HCT116 (cell line): ENCODE results near the gene GJD3. TPM values are rescaled to one million over a fixed set of nuclear protein-coding genes. Genes with fewer than 3 reads are reported as not detected.

ENCODE experiments used
- ATAC-seq: fragments of 200-7000 bp; cut with Tn5 transposase; 2 replicates; pipeline ENCODE4 v1.9.1; 2020; ENCODE audit warnings: mild to moderate bottlenecking, moderate library complexity
- BruUV-seq: library from RNA; stranded (reverse); fragments of 400-500 nt; replicated peaks from 2 replicates; lab custom pipeline; 2021; lab: Mats Ljungman, UMichigan
- CTCF ChIA-PET: fragments of 300-600 bp; sonication (Branson Sonifier 250); formaldehyde crosslinking; loops from one replicate; lab custom pipeline; 2021; ENCODE audit warnings: antibody characterized with exemption; lab: Charles Lee
- POLR2A ChIA-PET: fragments of 300-600, 350-600 bp; sonication (Branson Sonifier 250); formaldehyde crosslinking; loops from one replicate; lab custom pipeline; 2021; ENCODE audit warnings: antibody characterized with exemption; lab: Charles Lee
- RAD21 ChIA-PET, 2 experiments: fragments of 300-600 bp; sonication (Branson Sonifier 250); formaldehyde crosslinking; loops; one replicate each; lab custom pipeline; 2023; ENCODE audit warnings: low total read pairs in 2 of 2; ENCODE audit not compliant: uncharacterized antibody in 2 of 2, unreplicated experiment in 2 of 2, low non-redundant PET in 1 of 2; lab: Charles Lee
- DNase-seq: peaks from one replicate; pipeline ENCODE4 v3.0.0-alpha.2; 2010; ENCODE audit warnings: low read depth, low spot score
- H2AFZ ChIP-seq: fragments of 200-600 bp; shearing (Covaris generic), sonication (generic); 2 replicates; pipeline ENCODE4 v1.6.1; 2017; ENCODE audit warnings: low read depth, mixed run types, mixed read lengths, antibody characterized with exemption, low read length; ENCODE audit not compliant: poor library complexity, severe bottlenecking
- H3K27ac ChIP-seq: 2 replicates; pipeline ENCODE4 v1.5.1; 2012; ENCODE audit warnings: low read depth, low read length
- H3K27me3 ChIP-seq: fragments of 200-600 bp; sonication (generic); 2 replicates; pipeline ENCODE4 v1.6.1; 2016; ENCODE audit warnings: mixed run types, low read length, mixed read lengths; ENCODE audit not compliant: insufficient read depth
- H3K36me3 ChIP-seq, 2 experiments: fragments of 200-500 bp in 1 of 2; fragments of 200-600 bp in 1 of 2; sonication (Bioruptor generic) in 1 of 2; sonication (generic) in 1 of 2; 2 replicates each; pipeline versions ENCODE4 v1.5.1 to v1.6.1; 2014 to 2016; ENCODE audit warnings: low read length in 2 of 2, inconsistent platforms in 1 of 2, mixed read lengths in 1 of 2, mixed run types in 1 of 2; ENCODE audit not compliant: insufficient read depth in 2 of 2, control insufficient read depth in 1 of 2
- H3K4me1 ChIP-seq, 2 experiments: fragments of 200-600 bp in 1 of 2; sonication (generic) in 1 of 2; 2 replicates each; pipeline versions ENCODE4 v1.5.1 to v1.6.1; 2012 to 2017; ENCODE audit warnings: low read length in 2 of 2, inconsistent platforms in 1 of 2, mild to moderate bottlenecking in 1 of 2, mixed read lengths in 1 of 2, mixed run types in 1 of 2, moderate library complexity in 1 of 2; ENCODE audit not compliant: insufficient read depth in 2 of 2, control insufficient read depth in 1 of 2
- H3K4me2 ChIP-seq: fragments of 200-600 bp; sonication (generic); 2 replicates; pipeline ENCODE4 v1.6.1; 2017; ENCODE audit warnings: mixed run types, low read length, mixed read lengths
- H3K4me3 ChIP-seq, 2 experiments: fragments of 200-600 bp in 1 of 2; sonication (generic) in 1 of 2; replicated peaks in 1 of 2; 2 replicates each; pipeline ENCODE4 v1.5.1; 2011 to 2016; ENCODE audit warnings: low read length in 2 of 2, control low read depth in 1 of 2, low read depth in 1 of 2, mild to moderate bottlenecking in 1 of 2, mixed read lengths in 1 of 2, mixed run types in 1 of 2
- H3K79me2 ChIP-seq: fragments of 200-600 bp; sonication (generic); 2 replicates; pipeline ENCODE4 v1.6.1; 2017; ENCODE audit warnings: mild to moderate bottlenecking, mixed run types, low read length, moderate library complexity, mixed read lengths; ENCODE audit not compliant: insufficient read depth
- H3K9ac ChIP-seq: fragments of 200-600 bp; sonication (generic); 2 replicates; pipeline ENCODE4 v1.6.1; 2016; ENCODE audit warnings: low read length, mixed read lengths
- H3K9me2 ChIP-seq: fragments of 200-600 bp; sonication (generic), shearing (Covaris generic); 2 replicates; pipeline ENCODE4 v1.6.1; 2017; ENCODE audit warnings: mixed run types, mild to moderate bottlenecking, moderate library complexity; ENCODE audit not compliant: insufficient read depth
- H3K9me3 ChIP-seq, 2 experiments: fragments of 200-500 bp in 1 of 2; fragments of 200-600 bp in 1 of 2; sonication (Bioruptor generic) in 1 of 2; sonication (generic) in 1 of 2; 2 replicates each; pipeline ENCODE4 v1.6.1; 2014 to 2017; ENCODE audit warnings: low read length in 2 of 2, mixed read lengths in 2 of 2, inconsistent platforms in 1 of 2, low read depth in 1 of 2, mild to moderate bottlenecking in 1 of 2, mixed run types in 1 of 2, moderate library complexity in 1 of 2; ENCODE audit not compliant: control insufficient read depth in 1 of 2, insufficient read depth in 1 of 2
- H4K20me1 ChIP-seq: fragments of 200-600 bp; sonication (generic), shearing (Covaris generic); 2 replicates; pipeline ENCODE4 v1.6.1; 2017; ENCODE audit warnings: mixed run types, mild to moderate bottlenecking, moderate library complexity; ENCODE audit not compliant: insufficient read depth
- CEBPB ChIP-seq: IDR thresholded peaks from 2 replicates; pipeline ENCODE4 v1.6.1; 2012; ENCODE audit warnings: low read depth
- CTCF ChIP-seq, 3 experiments: fragments of 200-600 bp in 1 of 3; sonication (generic) in 1 of 3; IDR thresholded peaks in 2 of 3; conservative IDR thresholded peaks in 1 of 3; 2 replicates each; pipeline ENCODE4 v1.5.1; 2012 to 2017; ENCODE audit warnings: low read depth in 2 of 3, low read length in 2 of 3, antibody characterized with exemption in 1 of 3, borderline replicate concordance in 1 of 3, control low read depth in 1 of 3, mild to moderate bottlenecking in 1 of 3, mixed read lengths in 1 of 3, mixed run types in 1 of 3, moderate library complexity in 1 of 3; ENCODE audit not compliant: insufficient read depth in 1 of 3
- EGR1 ChIP-seq: IDR thresholded peaks from 2 replicates; pipeline ENCODE4 v1.6.1; 2012; ENCODE audit warnings: low read depth
- ELF1 ChIP-seq: IDR thresholded peaks from 2 replicates; pipeline ENCODE4 v1.6.1; 2012; ENCODE audit warnings: low read depth, borderline replicate concordance
- EZH2 ChIP-seq: fragments of 200-600 bp; sonication (generic); IDR thresholded peaks from 2 replicates; pipeline ENCODE4 v1.6.1; 2017; ENCODE audit warnings: antibody characterized with exemption, mixed run types
- EZH2phosphoT487 ChIP-seq: fragments of 200-600 bp; IDR thresholded peaks from 2 replicates; pipeline ENCODE4 v1.6.1; 2018; ENCODE audit warnings: antibody characterized with exemption, borderline replicate concordance
- FOSL1 ChIP-seq: IDR thresholded peaks from 2 replicates; pipeline ENCODE4 v1.6.1; 2012; ENCODE audit warnings: low read depth
- JUND ChIP-seq: IDR thresholded peaks from 2 replicates; pipeline ENCODE4 v1.6.1; 2012
- MAX ChIP-seq: IDR thresholded peaks from 2 replicates; pipeline ENCODE4 v1.6.1; 2012
- POLR2A ChIP-seq: IDR thresholded peaks from 2 replicates; pipeline ENCODE4 v1.7.0; 2011; ENCODE audit warnings: borderline replicate concordance; ENCODE audit not compliant: insufficient read depth, insufficient read length; ENCODE audit errors: extremely low read depth
- POLR2AphosphoS5 ChIP-seq: IDR thresholded peaks from 2 replicates; pipeline ENCODE4 v1.6.1; 2011; ENCODE audit warnings: mild to moderate bottlenecking, low read depth, low read length, moderate library complexity
- RAD21 ChIP-seq: IDR thresholded peaks from 2 replicates; pipeline ENCODE4 v1.6.1; 2012; ENCODE audit warnings: low read depth, mild to moderate bottlenecking
- REST ChIP-seq: IDR thresholded peaks from 2 replicates; pipeline ENCODE4 v1.6.1; 2012; ENCODE audit warnings: low read depth
- SIN3A ChIP-seq: IDR thresholded peaks from 2 replicates; pipeline ENCODE4 v1.6.1; 2012; ENCODE audit warnings: low read depth
- SP1 ChIP-seq: IDR thresholded peaks from 2 replicates; pipeline ENCODE4 v1.6.1; 2012; ENCODE audit warnings: low read depth
- YY1 ChIP-seq: IDR thresholded peaks from 2 replicates; pipeline ENCODE4 v1.6.1; 2011; ENCODE audit warnings: low read length, low read depth, moderate library complexity, mild to moderate bottlenecking; ENCODE audit not compliant: insufficient replicate concordance; ENCODE audit errors: extremely low read depth
- ZBTB33 ChIP-seq: IDR thresholded peaks from 2 replicates; pipeline ENCODE4 v1.6.1; 2011; ENCODE audit warnings: mild to moderate bottlenecking, low read length, moderate library complexity; ENCODE audit not compliant: insufficient replicate concordance; ENCODE audit errors: extremely low read depth
- ZFX ChIP-seq: fragments of 450-650 bp; IDR thresholded peaks from 2 replicates; pipeline ENCODE4 v1.6.1; 2017
- ZNF274 ChIP-seq: fragments of 200-500 bp; sonication (Bioruptor generic); IDR thresholded peaks from 2 replicates; pipeline ENCODE4 v1.6.1; 2014; ENCODE audit warnings: mild to moderate bottlenecking, low read depth, low read length, inconsistent platforms
- intact Hi-C: fragments of 100-400 bp; cut with micrococcal nuclease; formaldehyde crosslinking; loops from 2 replicates; pipeline ENCODE4 v1.10.0; 2022
- total RNA-seq: library from RNA; stranded (reverse); gene quantifications from one replicate; pipeline ENCODE4 v1.2.1, GENCODE V29; 2021; ENCODE audit not compliant: unreplicated experiment
- TF ChIP-seq, protein P1 (sequence below): IDR thresholded peaks from 2 replicates; pipeline ENCODE4 v1.6.1; 2012

Gene GJD3
- total RNA-seq, 1 experiment from 2014 or later = not detected

DNA sequence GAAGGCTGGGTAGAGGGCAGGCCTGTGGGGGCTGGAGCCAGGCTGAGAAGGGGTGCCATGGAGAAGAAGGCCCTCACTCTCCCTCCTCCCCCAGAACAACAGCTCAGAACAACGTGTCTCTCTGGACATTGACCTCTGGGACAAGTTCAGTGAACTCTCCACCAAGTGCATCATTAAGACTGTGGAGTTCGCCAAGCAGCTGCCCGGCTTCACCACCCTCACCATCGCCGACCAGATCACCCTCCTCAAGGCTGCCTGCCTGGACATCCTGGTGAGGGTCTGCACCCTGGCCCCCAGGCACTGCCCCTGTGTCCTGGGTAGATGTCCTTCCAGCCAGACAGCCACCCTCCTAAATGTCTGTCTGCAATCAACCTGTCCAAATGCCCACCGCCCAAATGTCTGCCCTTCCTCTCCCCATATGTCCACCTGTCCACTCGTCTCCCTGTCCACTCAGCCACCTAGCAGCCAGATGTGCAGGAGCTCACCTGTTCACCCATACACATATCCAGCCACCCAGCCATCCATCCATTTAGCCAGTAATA, 12.2 kb downstream of the GJD3 start:
- no peak for DNase-seq
- Histone ChIP-seq H2AFZ (no peak overlapping the region), H3K79me2 (peaks cover 11% of the 10 kb centered on the region; the same call in 1 of the 2 replicates), H3K27me3 (no peaks in the 10 kb centered on the region), H4K20me1 (no peaks in the 10 kb centered on the region), H3K36me3 (peaks cover 7 to 20% of the 10 kb centered on the region in 2 experiments; a peak in 3 of 4 replicates), H3K9ac (no peak overlapping the region)
- POLR2A ChIA-PET = no interaction called here
- TF ChIP-seq MAX (no peak), ELF1 (no peak), POLR2AphosphoS5 (no peak), FOSL1 (no peak), CTCF (IDR thresholded peaks at IDR 0.05 in 2 of 3, conservative IDR thresholded peaks at IDR 0.05 in 1 of 3; ENCODE audit: borderline replicate concordance in 1 of 3, insufficient read depth in 1 of 3, low read depth in 2 of 3, low read length in 2 of 3) (no peak), ZNF274 (no peak), YY1 (no peak), SP1 (no peak), ZFX (no peak), RAD21 (no peak), EZH2phosphoT487 (no peak), EGR1 (no peak), POLR2A (no peak), EZH2 (no peak), REST (no peak), JUND (no peak), SIN3A (no peak), ZBTB33 (no peak), CEBPB (no peak)
- TF ChIP-seq, protein P1, sequence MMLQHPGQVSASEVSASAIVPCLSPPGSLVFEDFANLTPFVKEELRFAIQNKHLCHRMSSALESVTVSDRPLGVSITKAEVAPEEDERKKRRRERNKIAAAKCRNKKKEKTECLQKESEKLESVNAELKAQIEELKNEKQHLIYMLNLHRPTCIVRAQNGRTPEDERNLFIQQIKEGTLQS = no peak
- TF ChIP-seq, all 23 proteins: peak for 0
- ATAC-seq = no peak
- H3K4me1 ChIP-seq = no peaks in the 10 kb centered on the region
- intact Hi-C loops = no loop called here
- H3K4me2 ChIP-seq = no peak overlapping the region
- no peak overlapping the region for H3K27ac ChIP-seq
- ChIA-PET CTCF (interaction anchor here (1.3 to 5.8 kb wide), 2 partner anchors 48 to 208 kb away, joined by 3 to 107 read pairs; partner anchors contain the start of gene RARA), RAD21 (no interaction called here)
- H3K9me2 ChIP-seq = no peaks in the 10 kb centered on the region
- H3K9me3 ChIP-seq = no peaks in the 10 kb centered on the region
- no peak overlapping the region for H3K4me3 ChIP-seq
- BruUV-seq = no TSS peak
